NCI-H748 treated with DMSO at 0.1 percent for 48 hours (cell line): ENCODE results near the gene TOR1AIP1.
A peak's percentile ranks its signal among the peaks of the same experiment; 100 is the strongest.

ENCODE experiments used
- DNase-seq: peaks from one replicate; lab custom pipeline; 2025; lab: John Stamatoyannopoulos, UW

TOR1AIP1 gene

GRCh38 chr1:179881642-179882252 lies 338 bp upstream of the TOR1AIP1 start:
- DNase-seq: peak; percentile 65

GRCh38 chr1:179883040-179883744 lies 1.1 kb downstream of the TOR1AIP1 start:
- DNase-seq: peak; percentile 22

- DNase-seq: peak; percentile 17
Observed at GRCh38 chr1:179883745-179884138, 1.7 kb downstream of the TOR1AIP1 start.

GRCh38 chr1:179888071-179888470 lies 6.0 kb downstream of the TOR1AIP1 start:
- no peak for DNase-seq

GRCh38 chr1:179889589-179889988 lies 7.5 kb downstream of the TOR1AIP1 start:
- DNase-seq: no peak

GRCh38 chr1:179910934-179911333 lies 28.8 kb downstream of the TOR1AIP1 start:
- no peak for DNase-seq

GRCh38 chr1:179911812-179912211 lies 29.7 kb downstream of the TOR1AIP1 start:
- no peak for DNase-seq

GRCh38 chr1:179917601-179918429 lies 35.7 kb downstream of the TOR1AIP1 start:
- DNase-seq: no peak

GRCh38 chr1:179921472-179921871 lies 39.4 kb downstream of the TOR1AIP1 start:
- no peak for DNase-seq

GRCh38 chr1:179921981-179922872 lies 40.1 kb downstream of the TOR1AIP1 start:
- no peak for DNase-seq

- DNase-seq: no peak
Observed at GRCh38 chr1:179923029-179923428, 40.9 kb downstream of the TOR1AIP1 start.

GRCh38 chr1:179924268-179924667 lies 42.2 kb downstream of the TOR1AIP1 start:
- no peak for DNase-seq

GRCh38 chr1:179925302-179925701 lies 43.2 kb downstream of the TOR1AIP1 start:
- DNase-seq: no peak

- no peak for DNase-seq
Observed at GRCh38 chr1:179925922-179926849, 44.1 kb downstream of the TOR1AIP1 start.

- no peak for DNase-seq
Observed at GRCh38 chr1:179926850-179927205, 44.7 kb downstream of the TOR1AIP1 start.

GRCh38 chr1:179929955-179930798 lies 48.1 kb downstream of the TOR1AIP1 start:
- DNase-seq: no peak

- no peak for DNase-seq
Observed at GRCh38 chr1:179930867-179931266, 48.8 kb downstream of the TOR1AIP1 start.

GRCh38 chr1:179933219-179933618 lies 51.1 kb downstream of the TOR1AIP1 start:
- DNase-seq: no peak

- no peak for DNase-seq
Observed at GRCh38 chr1:179935909-179936496, 53.9 kb downstream of the TOR1AIP1 start.
